NCI-H1436 (cell line): Measurements from ENCODE around the gene PGBD5.

Experiments used
- DNase-seq: peaks from one replicate; lab custom pipeline; 2025; lab: John Stamatoyannopoulos, UW

The PGBD5 gene

GRCh38 chr1:230321741-230322420, 104.3 kb downstream of the PGBD5 start:
- DNase-seq = no peak

GRCh38 chr1:230321341-230321740, 104.8 kb downstream of the PGBD5 start:
- no peak for DNase-seq

GRCh38 chr1:230320804-230321203, 105.3 kb downstream of the PGBD5 start:
- no peak for DNase-seq

GRCh38 chr1:230319014-230319747, 107.0 kb downstream of the PGBD5 start:
- DNase-seq = no peak

GRCh38 chr1:230317823-230318819, 108.0 kb downstream of the PGBD5 start:
- DNase-seq = no peak

GRCh38 chr1:230316864-230317745, 109.0 kb downstream of the PGBD5 start:
- DNase-seq = no peak

GRCh38 chr1:230315099-230315498, 111.0 kb downstream of the PGBD5 start:
- DNase-seq = no peak

- no peak for DNase-seq
Measured at GRCh38 chr1:230314142-230314470, 112.0 kb downstream of the PGBD5 start.

GRCh38 chr1:230313453-230314141, 112.5 kb downstream of the PGBD5 start:
- no peak for DNase-seq

GRCh38 chr1:230312676-230313075, 113.5 kb downstream of the PGBD5 start:
- DNase-seq = no peak

GRCh38 chr1:230310381-230311163, 115.6 kb downstream of the PGBD5 start:
- peak; percentile 76 for DNase-seq

- no peak for DNase-seq
Measured at GRCh38 chr1:230309646-230310177, 116.4 kb downstream of the PGBD5 start.

- DNase-seq = no peak
Measured at GRCh38 chr1:230308821-230309220, 117.3 kb downstream of the PGBD5 start.

- no peak for DNase-seq
Measured at GRCh38 chr1:230308039-230308438, 118.1 kb downstream of the PGBD5 start.

- DNase-seq = no peak
Measured at GRCh38 chr1:230307213-230307612, 118.9 kb downstream of the PGBD5 start.

GRCh38 chr1:230306169-230306568, 120.0 kb downstream of the PGBD5 start:
- no peak for DNase-seq

- peak; percentile 46 for DNase-seq
Measured at GRCh38 chr1:230303822-230304221, 122.3 kb downstream of the PGBD5 start.

GRCh38 chr1:230303069-230303468, 123.1 kb downstream of the PGBD5 start:
- no peak for DNase-seq

- DNase-seq = no peak
Measured at GRCh38 chr1:230301822-230302221, 124.3 kb downstream of the PGBD5 start.

- no peak for DNase-seq
Measured at GRCh38 chr1:230301322-230301721, 124.8 kb downstream of the PGBD5 start.
